AG04450 (cell line): ENCODE results near the gene CACNA2D3. TPM values are rescaled to one million over a fixed set of nuclear protein-coding genes. Genes with fewer than 3 reads are reported as not detected.

Experiments used
- CTCF ChIA-PET: fragments of 300-600, 350-600 bp; formaldehyde crosslinking; extraction: SDS; loops from one replicate; lab custom pipeline; 2022; ENCODE audit warnings: antibody characterized with exemption, inconsistent platforms; lab: Charles Lee
- POLR2A ChIA-PET: fragments of 350-600 bp; formaldehyde crosslinking; extraction: SDS; loops from one replicate; lab custom pipeline; 2021; ENCODE audit warnings: antibody characterized with exemption, inconsistent platforms; lab: Yijun Ruan, JAX
- DNase-seq: peaks from one replicate; pipeline ENCODE4 v3.0.0-alpha.2; 2011; ENCODE audit warnings: low read depth, low spot score
- H3K27ac ChIP-seq: one replicate; pipeline ENCODE4 v1.5.1; 2012; ENCODE audit warnings: low read depth, low read length, control low read depth
- H3K27me3 ChIP-seq: one replicate; pipeline ENCODE4 v1.6.0; 2012; ENCODE audit warnings: low read length; ENCODE audit not compliant: control insufficient read depth, insufficient read depth
- H3K4me3 ChIP-seq: 2 replicates; pipeline ENCODE4 v1.5.1; 2011; ENCODE audit warnings: mild to moderate bottlenecking, low read depth, low read length, control low read depth
- H3K9me3 ChIP-seq: 2 replicates; pipeline ENCODE4 v1.5.1; 2012; ENCODE audit warnings: low read length; ENCODE audit not compliant: control insufficient read depth, insufficient read depth
- polyA plus RNA-seq: library from polyadenylated mRNA; depleted of rRNA; stranded (reverse); fragments of >200 nt; gene quantifications from 2 replicates; pipeline ENCODE4 v1.2.3, GENCODE V29; 2011
- TF ChIP-seq, protein P1 (sequence below): IDR thresholded peaks from 2 replicates; pipeline ENCODE4 v1.5.1; 2011; ENCODE audit warnings: low read depth, low read length, control low read depth, inconsistent platforms

The CACNA2D3 gene
- polyA plus RNA-seq, 1 experiment: 0.32 TPM

GRCh38 chr3:54506603-54507002, 384.3 kb downstream of the CACNA2D3 start:
- peaks cover 4% of the 10 kb centered on the region; the same call in 1 of the 2 replicates for H3K9me3 ChIP-seq
- no peaks in the 10 kb centered on the region for H3K27me3 ChIP-seq
- no peak overlapping the region for H3K4me3 ChIP-seq
- POLR2A ChIA-PET: no interaction called here
- DNase-seq: no peak
- TF ChIP-seq, protein P1, sequence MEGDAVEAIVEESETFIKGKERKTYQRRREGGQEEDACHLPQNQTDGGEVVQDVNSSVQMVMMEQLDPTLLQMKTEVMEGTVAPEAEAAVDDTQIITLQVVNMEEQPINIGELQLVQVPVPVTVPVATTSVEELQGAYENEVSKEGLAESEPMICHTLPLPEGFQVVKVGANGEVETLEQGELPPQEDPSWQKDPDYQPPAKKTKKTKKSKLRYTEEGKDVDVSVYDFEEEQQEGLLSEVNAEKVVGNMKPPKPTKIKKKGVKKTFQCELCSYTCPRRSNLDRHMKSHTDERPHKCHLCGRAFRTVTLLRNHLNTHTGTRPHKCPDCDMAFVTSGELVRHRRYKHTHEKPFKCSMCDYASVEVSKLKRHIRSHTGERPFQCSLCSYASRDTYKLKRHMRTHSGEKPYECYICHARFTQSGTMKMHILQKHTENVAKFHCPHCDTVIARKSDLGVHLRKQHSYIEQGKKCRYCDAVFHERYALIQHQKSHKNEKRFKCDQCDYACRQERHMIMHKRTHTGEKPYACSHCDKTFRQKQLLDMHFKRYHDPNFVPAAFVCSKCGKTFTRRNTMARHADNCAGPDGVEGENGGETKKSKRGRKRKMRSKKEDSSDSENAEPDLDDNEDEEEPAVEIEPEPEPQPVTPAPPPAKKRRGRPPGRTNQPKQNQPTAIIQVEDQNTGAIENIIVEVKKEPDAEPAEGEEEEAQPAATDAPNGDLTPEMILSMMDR: no peak
- CTCF ChIA-PET: no interaction called here
- H3K27ac ChIP-seq: no peak overlapping the region

GRCh38 chr3:54507876-54508460, 385.6 kb downstream of the CACNA2D3 start:
- TF ChIP-seq, protein P1: no peak
- ChIA-PET POLR2A (no interaction called here), CTCF (no interaction called here)
- no peak for DNase-seq
- H3K9me3 ChIP-seq: peaks cover 4% of the 10 kb centered on the region; the same call in 1 of the 2 replicates
- no peaks in the 10 kb centered on the region for H3K27me3 ChIP-seq
- H3K27ac ChIP-seq: no peak overlapping the region
- H3K4me3 ChIP-seq: no peak overlapping the region

- H3K4me3 ChIP-seq: no peak overlapping the region
- H3K9me3 ChIP-seq: peaks cover 4% of the 10 kb centered on the region; the same call in 1 of the 2 replicates
- POLR2A ChIA-PET: no interaction called here
- H3K27me3 ChIP-seq: no peaks in the 10 kb centered on the region
- DNase-seq: no peak
- CTCF ChIA-PET: no interaction called here
- TF ChIP-seq, protein P1: no peak
- H3K27ac ChIP-seq: no peak overlapping the region
Measured at GRCh38 chr3:54510506-54510905, 388.2 kb downstream of the CACNA2D3 start.

DNA sequence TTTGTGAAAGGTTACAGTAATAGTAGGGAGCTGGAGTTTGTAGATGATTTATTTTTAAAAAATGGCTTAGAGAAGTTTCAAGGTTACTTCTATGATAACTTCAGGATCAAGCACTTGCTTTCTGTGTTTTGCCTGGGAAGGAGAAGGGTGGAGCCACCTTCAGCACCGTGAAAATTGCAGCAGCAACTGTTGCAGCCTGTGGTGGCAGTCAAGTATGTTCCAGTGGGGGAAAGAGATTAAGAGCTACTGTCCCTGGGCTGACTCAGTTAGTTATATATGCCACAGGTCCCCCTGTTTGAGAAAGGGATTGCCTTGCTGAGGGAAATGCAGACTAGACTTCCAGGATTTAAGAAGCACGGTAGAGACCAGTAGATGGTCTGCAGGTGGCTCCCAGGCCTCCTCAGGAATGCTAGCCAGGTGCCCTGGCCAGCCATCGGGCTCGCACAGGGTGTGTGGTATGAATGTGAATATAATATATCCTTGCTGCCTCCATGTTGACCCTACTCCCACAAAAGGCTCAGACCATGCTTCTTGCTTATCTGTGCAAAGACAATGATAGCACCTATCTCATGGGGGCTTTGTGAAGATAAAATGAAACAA, 389.5 kb downstream of the CACNA2D3 start:
- TF ChIP-seq, protein P1: no peak
- Histone ChIP-seq H3K9me3 (peaks cover 4% of the 10 kb centered on the region; the same call in 1 of the 2 replicates), H3K27me3 (no peaks in the 10 kb centered on the region), H3K4me3 (no peak overlapping the region), H3K27ac (no peak overlapping the region)
- POLR2A ChIA-PET: no interaction called here
- DNase-seq: no peak
- CTCF ChIA-PET: no interaction called here

- H3K27me3 ChIP-seq: no peaks in the 10 kb centered on the region
- no peak for DNase-seq
- POLR2A ChIA-PET: no interaction called here
- peaks cover 8% of the 10 kb centered on the region for H3K9me3 ChIP-seq
- H3K4me3 ChIP-seq: no peak overlapping the region
- no peak overlapping the region for H3K27ac ChIP-seq
- TF ChIP-seq, protein P1: no peak
- CTCF ChIA-PET: no interaction called here
Measured at GRCh38 chr3:54514006-54514405, 391.7 kb downstream of the CACNA2D3 start.
